SK-N-SH treated with all-trans-retinoic acid at 6 μM for 48 hours (cell line): ENCODE results near the gene GP1BA.

ENCODE experiments used
- ARNTL ChIP-seq: fragments of 450-650 bp; formaldehyde crosslinking; IDR thresholded peaks from 2 replicates; pipeline ENCODE4 v1.5.0; 2020; ENCODE audit warnings: low read depth, mild to moderate bottlenecking, moderate library complexity, borderline replicate concordance
- BACH2 ChIP-seq: fragments of 250-450 bp; sonication (Bioruptor Pico); IDR thresholded peaks from 2 replicates; pipeline ENCODE4 v1.9.0; 2021; ENCODE audit warnings: mild to moderate bottlenecking, borderline replicate concordance
- CSRNP3 ChIP-seq: fragments of 250-450 bp; sonication (Bioruptor Pico); IDR thresholded peaks from 2 replicates; pipeline ENCODE4 v1.5.1; 2021; ENCODE audit warnings: mild to moderate bottlenecking, moderate library complexity
- ESRRG ChIP-seq: fragments of 250-450 bp; sonication (Bioruptor Pico); IDR thresholded peaks from 2 replicates; pipeline ENCODE4 v1.6.1; 2021; ENCODE audit warnings: mild to moderate bottlenecking
- GLIS3 ChIP-seq: fragments of 250-450 bp; sonication (Bioruptor Pico); IDR thresholded peaks from 2 replicates; pipeline ENCODE4 v1.5.0; 2020; ENCODE audit warnings: mild to moderate bottlenecking, moderate library complexity
- ISL1 ChIP-seq: fragments of 250-450 bp; sonication (Bioruptor Pico); IDR thresholded peaks from 2 replicates; pipeline ENCODE4 v2.1.2; 2022; ENCODE audit warnings: mild to moderate bottlenecking, moderate library complexity
- OSR1 ChIP-seq: fragments of 250-450 bp; sonication (Bioruptor Pico); IDR thresholded peaks from 2 replicates; pipeline ENCODE4 v1.8.0; 2022; ENCODE audit warnings: moderate library complexity, mild to moderate bottlenecking, inconsistent platforms
- POU6F1 ChIP-seq: fragments of 250-450 bp; sonication (Bioruptor Pico); IDR thresholded peaks from 2 replicates; pipeline ENCODE4 v1.8.0; 2021; ENCODE audit warnings: low read depth, mild to moderate bottlenecking, moderate library complexity, borderline replicate concordance
- SNAI2 ChIP-seq: fragments of 250-450 bp; sonication (Bioruptor Pico); IDR thresholded peaks from 2 replicates; pipeline ENCODE4 v1.5.0; 2020; ENCODE audit warnings: mild to moderate bottlenecking, moderate library complexity
- TOX ChIP-seq: fragments of 250-450 bp; sonication (Bioruptor Pico); IDR thresholded peaks from 2 replicates; pipeline ENCODE4 v1.8.0; 2021; ENCODE audit warnings: mild to moderate bottlenecking, moderate library complexity, borderline replicate concordance
- ZNF565 ChIP-seq: fragments of 450-650 bp; formaldehyde crosslinking; conservative IDR thresholded peaks from 2 replicates; pipeline ENCODE4 v1.5.0; 2020; ENCODE audit warnings: low read depth, mild to moderate bottlenecking, moderate library complexity

- TF ChIP-seq ZNF565 (no peak), ARNTL (CRISPR knock-in tag) (no peak), POU6F1 (no peak), GLIS3 (CRISPR knock-in tag) (no peak), BACH2 (CRISPR knock-in tag) (no peak), OSR1 (no peak), CSRNP3 (CRISPR knock-in tag) (no peak), ISL1 (no peak), ESRRG (CRISPR knock-in tag) (no peak), TOX (no peak), SNAI2 (CRISPR knock-in tag) (no peak)
These were observed 12.1 kb downstream of the GP1BA start for GRCh38 chr17:4944163-4944553.
